Endodermal cell (in vitro differentiated cells): ENCODE data around the gene KIF1A. TPM values are rescaled to one million over a fixed set of nuclear protein-coding genes. Genes with fewer than 3 reads are reported as not detected.
A peak's percentile ranks its signal among the peaks of the same experiment; 100 is the strongest.

Experiments
- DNase-seq: peaks from one replicate; pipeline ENCODE4 v3.0.0-alpha.2; 2017
- H3K27ac ChIP-seq: 2 replicates; pipeline ENCODE4 v1.5.1; 2013; ENCODE audit warnings: mild to moderate bottlenecking, low read depth, low read length, moderate library complexity
- H3K27me3 ChIP-seq: 2 replicates; pipeline ENCODE4 v1.6.1; 2013; ENCODE audit warnings: mild to moderate bottlenecking, low read length, moderate library complexity; ENCODE audit not compliant: insufficient read depth, control insufficient read depth, poor library complexity, severe bottlenecking
- H3K36me3 ChIP-seq: 2 replicates; pipeline ENCODE4 v1.7.0; 2013; ENCODE audit warnings: mild to moderate bottlenecking, low read length, moderate library complexity; ENCODE audit not compliant: control insufficient read depth, insufficient read depth
- H3K4me1 ChIP-seq: one replicate; pipeline ENCODE4 v1.7.0; 2013; ENCODE audit warnings: low read length; ENCODE audit not compliant: control insufficient read depth, insufficient read depth
- H3K4me3 ChIP-seq: 2 replicates; pipeline ENCODE4 v1.5.1; 2013; ENCODE audit warnings: mild to moderate bottlenecking, low read length, moderate library complexity
- H3K9ac ChIP-seq: 2 replicates; pipeline ENCODE4 v1.6.1; 2013; ENCODE audit warnings: mild to moderate bottlenecking, low read length, moderate library complexity; ENCODE audit not compliant: poor library complexity, severe bottlenecking; ENCODE audit errors: extremely low read depth
- H3K9me3 ChIP-seq: 2 replicates; pipeline ENCODE4 v1.6.1; 2013; ENCODE audit warnings: mild to moderate bottlenecking, low read length, moderate library complexity; ENCODE audit not compliant: control insufficient read depth
- H3K27ac Mint-ChIP-seq: 2 replicates; pipeline ENCODE4 v1.8.0; 2020; ENCODE audit warnings: mixed read lengths
- H3K27me3 Mint-ChIP-seq: 2 replicates; pipeline ENCODE4 v1.8.0; 2021; ENCODE audit warnings: mild to moderate bottlenecking, mixed read lengths; ENCODE audit not compliant: insufficient read depth
- H3K36me3 Mint-ChIP-seq: 2 replicates; pipeline ENCODE4 v1.8.0; 2020; ENCODE audit warnings: low read depth, mixed read lengths
- H3K4me1 Mint-ChIP-seq: 2 replicates; pipeline ENCODE4 v1.8.0; 2020; ENCODE audit warnings: mixed read lengths
- H3K4me3 Mint-ChIP-seq: 2 replicates; pipeline ENCODE4 v1.8.0; 2020; ENCODE audit warnings: mild to moderate bottlenecking, moderate library complexity, mixed read lengths
- H3K9me3 Mint-ChIP-seq: 2 replicates; pipeline ENCODE4 v1.8.0; 2020; ENCODE audit warnings: mild to moderate bottlenecking, mixed read lengths
- CTCF ChIP-seq: fragments of 200-600 bp; sonication (generic); conservative IDR thresholded peaks from 2 replicates; pipeline ENCODE4 v1.5.0; 2021; ENCODE audit warnings: antibody characterized with exemption, mild to moderate bottlenecking
- WGBS, 2 experiments: methylation state at CpG; one replicate each; pipeline versions ENCODE4 v1.1.5 to v1.1.7; 2013; ENCODE audit warnings: missing lambda C conversion rate in 2 of 2, mixed read lengths in 1 of 2; ENCODE audit not compliant: insufficient coverage in 1 of 2, insufficient read length in 1 of 2; 5-methylcytosine and 5-hydroxymethylcytosine counted together
- total RNA-seq, 2 donors: library from RNA; stranded (reverse); fragmentation: NEBNext Ultra II Directional in 1 of 2; extraction: Animal tissue kit (Norgen Biotek cat#: 25700) in 1 of 2; gene quantifications; 2 replicates in 1 of 2; 3 replicates in 1 of 2; pipeline ENCODE4 v1.2.1, GENCODE V29; 2021

Gene KIF1A
- total RNA-seq, 2 donors from 2014 or later: 58.8 to 83.1 TPM

- Histone ChIP-seq H3K4me3 (no peak overlapping the region), H3K9me3 (no peaks in the 10 kb centered on the region), H3K27ac (no peak overlapping the region), H3K9ac (no peak overlapping the region), H3K4me1 (no peaks in the 10 kb centered on the region), H3K36me3 (peaks cover 6% of the 10 kb centered on the region), H3K27me3 (no peaks in the 10 kb centered on the region)
- Mint-ChIP-seq H3K9me3 (no peaks in the 10 kb centered on the region), H3K27me3 (no peaks in the 10 kb centered on the region), H3K4me3 (no peak overlapping the region), H3K36me3 (no peaks in the 10 kb centered on the region), H3K27ac (peak overlapping the region; percentile 44), H3K4me1 (no peaks in the 10 kb centered on the region)
- no peak for DNase-seq
- no peak for TF ChIP-seq CTCF
- WGBS, 2 experiments: 89 to 94% methylated on average over 6 to 10 of the region's 10 CpGs
Measured at GRCh38 chr2:240724431-240724830, 95.6 kb downstream of the KIF1A start.

- no peak for TF ChIP-seq CTCF
- no peak overlapping the region for H3K4me3 ChIP-seq
- no peaks in the 10 kb centered on the region for H3K27me3 ChIP-seq
- H3K4me1 ChIP-seq: no peaks in the 10 kb centered on the region
- no peak overlapping the region for H3K27ac ChIP-seq
- H3K36me3 Mint-ChIP-seq: no peaks in the 10 kb centered on the region
- no peaks in the 10 kb centered on the region for H3K9me3 Mint-ChIP-seq
- peaks cover 6% of the 10 kb centered on the region for H3K36me3 ChIP-seq
- WGBS, 2 experiments: 92 to 95% methylated on average over 8 to 9 of the region's 9 CpGs
- no peaks in the 10 kb centered on the region for H3K27me3 Mint-ChIP-seq
- no peak overlapping the region for H3K4me3 Mint-ChIP-seq
- no peaks in the 10 kb centered on the region for H3K4me1 Mint-ChIP-seq
- no peaks in the 10 kb centered on the region for H3K9me3 ChIP-seq
- H3K9ac ChIP-seq: no peak overlapping the region
- peak overlapping the region; percentile 44 for H3K27ac Mint-ChIP-seq
- no peak for DNase-seq
Measured at GRCh38 chr2:240723851-240724250, 96.2 kb downstream of the KIF1A start.

GRCh38 chr2:240722796-240723735 lies 97.0 kb downstream of the KIF1A start:
- no peak overlapping the region for H3K27ac ChIP-seq
- peak; percentile 32 for TF ChIP-seq CTCF
- H3K36me3 Mint-ChIP-seq: no peaks in the 10 kb centered on the region
- WGBS, 2 experiments: 94 to 97% methylated on average over 28 to 32 of the region's 32 CpGs
- DNase-seq: no peak
- no peaks in the 10 kb centered on the region for H3K4me1 Mint-ChIP-seq
- peak overlapping the region; percentile 17 for H3K27ac Mint-ChIP-seq
- H3K9ac ChIP-seq: no peak overlapping the region
- peaks cover 6% of the 10 kb centered on the region for H3K36me3 ChIP-seq
- no peaks in the 10 kb centered on the region for H3K27me3 ChIP-seq
- H3K9me3 Mint-ChIP-seq: no peaks in the 10 kb centered on the region
- H3K27me3 Mint-ChIP-seq: no peaks in the 10 kb centered on the region
- H3K4me1 ChIP-seq: no peaks in the 10 kb centered on the region
- H3K9me3 ChIP-seq: no peaks in the 10 kb centered on the region
- H3K4me3 Mint-ChIP-seq: no peak overlapping the region
- H3K4me3 ChIP-seq: no peak overlapping the region
